HL-60 (cell line): ENCODE results near the gene OR2T34.
A peak's percentile ranks its signal among the peaks of the same experiment; 100 is the strongest.

Source experiments
- DNase-seq, 2 experiments: peaks; one replicate each; pipeline ENCODE4 v3.0.0-alpha.2; 2010 to 2020; ENCODE audit warnings: low read depth in 1 of 2, low spot score in 1 of 2
- H3K27ac ChIP-seq: fragments of 250-450 bp; sonication (Bioruptor Pico); replicated peaks from 2 replicates; pipeline ENCODE4 v1.5.1; 2020; ENCODE audit warnings: mild to moderate bottlenecking, moderate library complexity
- H3K27me3 ChIP-seq: fragments of 250-450 bp; sonication (Bioruptor Pico); 2 replicates; pipeline ENCODE4 v1.5.1; 2021; ENCODE audit warnings: mild to moderate bottlenecking, moderate library complexity; ENCODE audit not compliant: insufficient read depth, poor library complexity, severe bottlenecking
- H3K4me3 ChIP-seq: replicated peaks from 2 replicates; pipeline ENCODE4 v1.5.1; 2011; ENCODE audit warnings: mild to moderate bottlenecking, control low read depth, low read length; ENCODE audit not compliant: insufficient read depth
- GABPA ChIP-seq: IDR thresholded peaks from 2 replicates; pipeline ENCODE4 v1.6.1; 2012; ENCODE audit warnings: low read depth
- POLR2AphosphoS5 ChIP-seq: IDR thresholded peaks from 2 replicates; pipeline ENCODE4 v1.6.1; 2012; ENCODE audit warnings: low read depth
- SPI1 ChIP-seq: IDR thresholded peaks from 2 replicates; pipeline ENCODE4 v1.6.1; 2012; ENCODE audit warnings: low read depth, mild to moderate bottlenecking, borderline replicate concordance
- TF ChIP-seq, protein P1 (sequence below): IDR thresholded peaks from 2 replicates; pipeline ENCODE4 v1.6.1; 2012; ENCODE audit warnings: low read depth; ENCODE audit not compliant: insufficient replicate concordance
- TF ChIP-seq, protein P2 (sequence below): IDR thresholded peaks from one replicate; pipeline ENCODE4 v1.5.1; 2011; ENCODE audit warnings: low read length, control low read depth, inconsistent platforms; ENCODE audit not compliant: insufficient read depth

Gene OR2T34

DNA sequence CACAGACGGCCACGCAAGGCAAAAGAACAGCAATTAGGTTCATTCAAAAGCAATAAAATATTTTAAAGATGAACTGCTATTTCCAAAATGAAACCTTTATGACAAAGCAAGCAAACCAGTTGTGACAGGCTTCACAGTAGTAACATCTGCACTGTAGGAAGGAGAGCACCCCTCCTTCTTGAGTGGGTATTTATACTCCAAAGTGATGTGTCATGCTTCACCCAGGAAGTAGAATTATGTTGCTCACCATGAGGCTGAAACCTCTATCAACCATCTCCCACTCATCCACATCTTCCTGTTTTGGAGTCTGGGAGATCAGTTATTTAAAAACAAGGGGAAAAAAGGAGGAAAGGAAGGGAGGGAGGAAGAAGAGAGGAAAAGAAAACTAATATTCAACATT, 22.1 kb upstream of the OR2T34 start:
- no peak for TF ChIP-seq GABPA
- TF ChIP-seq, protein P1, sequence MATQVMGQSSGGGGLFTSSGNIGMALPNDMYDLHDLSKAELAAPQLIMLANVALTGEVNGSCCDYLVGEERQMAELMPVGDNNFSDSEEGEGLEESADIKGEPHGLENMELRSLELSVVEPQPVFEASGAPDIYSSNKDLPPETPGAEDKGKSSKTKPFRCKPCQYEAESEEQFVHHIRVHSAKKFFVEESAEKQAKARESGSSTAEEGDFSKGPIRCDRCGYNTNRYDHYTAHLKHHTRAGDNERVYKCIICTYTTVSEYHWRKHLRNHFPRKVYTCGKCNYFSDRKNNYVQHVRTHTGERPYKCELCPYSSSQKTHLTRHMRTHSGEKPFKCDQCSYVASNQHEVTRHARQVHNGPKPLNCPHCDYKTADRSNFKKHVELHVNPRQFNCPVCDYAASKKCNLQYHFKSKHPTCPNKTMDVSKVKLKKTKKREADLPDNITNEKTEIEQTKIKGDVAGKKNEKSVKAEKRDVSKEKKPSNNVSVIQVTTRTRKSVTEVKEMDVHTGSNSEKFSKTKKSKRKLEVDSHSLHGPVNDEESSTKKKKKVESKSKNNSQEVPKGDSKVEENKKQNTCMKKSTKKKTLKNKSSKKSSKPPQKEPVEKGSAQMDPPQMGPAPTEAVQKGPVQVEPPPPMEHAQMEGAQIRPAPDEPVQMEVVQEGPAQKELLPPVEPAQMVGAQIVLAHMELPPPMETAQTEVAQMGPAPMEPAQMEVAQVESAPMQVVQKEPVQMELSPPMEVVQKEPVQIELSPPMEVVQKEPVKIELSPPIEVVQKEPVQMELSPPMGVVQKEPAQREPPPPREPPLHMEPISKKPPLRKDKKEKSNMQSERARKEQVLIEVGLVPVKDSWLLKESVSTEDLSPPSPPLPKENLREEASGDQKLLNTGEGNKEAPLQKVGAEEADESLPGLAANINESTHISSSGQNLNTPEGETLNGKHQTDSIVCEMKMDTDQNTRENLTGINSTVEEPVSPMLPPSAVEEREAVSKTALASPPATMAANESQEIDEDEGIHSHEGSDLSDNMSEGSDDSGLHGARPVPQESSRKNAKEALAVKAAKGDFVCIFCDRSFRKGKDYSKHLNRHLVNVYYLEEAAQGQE = no peak
- TF ChIP-seq, protein P2, sequence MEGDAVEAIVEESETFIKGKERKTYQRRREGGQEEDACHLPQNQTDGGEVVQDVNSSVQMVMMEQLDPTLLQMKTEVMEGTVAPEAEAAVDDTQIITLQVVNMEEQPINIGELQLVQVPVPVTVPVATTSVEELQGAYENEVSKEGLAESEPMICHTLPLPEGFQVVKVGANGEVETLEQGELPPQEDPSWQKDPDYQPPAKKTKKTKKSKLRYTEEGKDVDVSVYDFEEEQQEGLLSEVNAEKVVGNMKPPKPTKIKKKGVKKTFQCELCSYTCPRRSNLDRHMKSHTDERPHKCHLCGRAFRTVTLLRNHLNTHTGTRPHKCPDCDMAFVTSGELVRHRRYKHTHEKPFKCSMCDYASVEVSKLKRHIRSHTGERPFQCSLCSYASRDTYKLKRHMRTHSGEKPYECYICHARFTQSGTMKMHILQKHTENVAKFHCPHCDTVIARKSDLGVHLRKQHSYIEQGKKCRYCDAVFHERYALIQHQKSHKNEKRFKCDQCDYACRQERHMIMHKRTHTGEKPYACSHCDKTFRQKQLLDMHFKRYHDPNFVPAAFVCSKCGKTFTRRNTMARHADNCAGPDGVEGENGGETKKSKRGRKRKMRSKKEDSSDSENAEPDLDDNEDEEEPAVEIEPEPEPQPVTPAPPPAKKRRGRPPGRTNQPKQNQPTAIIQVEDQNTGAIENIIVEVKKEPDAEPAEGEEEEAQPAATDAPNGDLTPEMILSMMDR = no peak
- no peak for TF ChIP-seq POLR2AphosphoS5
- Histone ChIP-seq H3K27me3 (no peaks in the 10 kb centered on the region), H3K4me3 (no peak overlapping the region), H3K27ac (no peak overlapping the region)
- DNase-seq = peak; percentile 15 to 33

DNA sequence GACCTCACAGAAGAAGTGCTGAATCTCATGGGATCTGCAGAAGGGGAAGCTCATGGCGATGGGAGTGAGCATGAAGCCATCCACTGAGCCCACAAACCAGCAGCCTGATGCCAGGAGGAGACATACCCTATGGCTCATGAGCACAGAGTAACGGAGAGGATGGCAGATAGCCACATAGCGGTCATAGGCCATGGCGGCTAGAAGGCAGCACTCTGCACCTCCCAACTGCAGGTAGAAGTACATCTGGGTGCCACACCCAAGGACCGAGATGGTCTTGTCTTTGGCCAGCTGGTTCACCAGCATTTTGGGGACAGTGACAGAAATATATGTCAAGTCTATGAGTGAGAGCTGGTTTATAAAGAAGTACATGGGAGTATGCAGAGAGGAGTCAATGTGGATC, 18.7 kb upstream of the OR2T34 start:
- H3K27me3 ChIP-seq = no peaks in the 10 kb centered on the region
- no peak for DNase-seq
- TF ChIP-seq, protein P1 = no peak
- TF ChIP-seq SPI1 (no peak), POLR2AphosphoS5 (no peak), GABPA (no peak)
- TF ChIP-seq, protein P2 = no peak

DNA sequence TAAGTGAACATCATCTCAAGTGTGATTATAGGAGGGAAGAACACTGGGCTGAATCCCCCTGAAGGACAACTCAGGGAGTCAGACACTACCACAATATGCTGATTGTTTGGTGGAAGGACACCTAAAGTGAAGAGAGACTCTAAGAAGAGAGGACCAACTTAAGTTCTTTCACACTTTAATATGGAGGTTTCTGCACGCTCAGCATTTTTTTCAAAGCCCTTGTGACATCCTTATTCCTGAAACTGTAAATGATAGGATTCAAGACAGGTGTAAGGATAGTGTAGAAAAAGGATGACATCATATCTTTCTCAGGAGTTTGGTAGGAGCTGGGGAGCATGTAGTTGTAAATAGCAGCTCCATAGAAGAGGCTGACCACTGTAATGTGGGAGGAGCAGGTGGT, 18.1 kb upstream of the OR2T34 start:
- DNase-seq = no peak
- TF ChIP-seq, protein P1 = no peak
- TF ChIP-seq GABPA (no peak), SPI1 (no peak), POLR2AphosphoS5 (no peak)
- TF ChIP-seq, protein P2 = no peak
- Histone ChIP-seq H3K4me3 (no peak overlapping the region), H3K27ac (no peak overlapping the region), H3K27me3 (peaks cover 3% of the 10 kb centered on the region)

More for the DNA sequence above, 18.7 kb upstream of the OR2T34 start:
- no peak overlapping the region for H3K4me3 ChIP-seq
- H3K27ac ChIP-seq = no peak overlapping the region
